Omental fat pad (tissue), 4 donors: Measurements from ENCODE around the gene MT1A. TPM values are rescaled to one million over a fixed set of nuclear protein-coding genes. Genes with fewer than 3 reads are reported as not detected.

Experiments used
- ATAC-seq: fragments of 150-250 bp; one replicate; pipeline ENCODE4 v1.9.1; 2016; ENCODE audit warnings: mild to moderate bottlenecking, moderate library complexity; ENCODE audit not compliant: low FRiP score
- DNase-seq: peaks from one replicate; pipeline ENCODE4 v3.0.0-alpha.2; 2019; ENCODE audit warnings: low spot score
- CTCF ChIP-seq, 3 donors: fragments of 450-650 bp; IDR thresholded peaks; one replicate each; pipeline ENCODE4 v1.5.1; 2016 to 2017; ENCODE audit warnings: antibody characterized with exemption in 3 of 3, mild to moderate bottlenecking in 3 of 3, moderate library complexity in 2 of 3
- total RNA-seq, 4 donors: library from RNA; depleted of rRNA; stranded (reverse); fragments of >200 nt; gene quantifications; one replicate each; pipeline ENCODE4 v1.1.0, GENCODE V29; 2016

The MT1A gene
- total RNA-seq, 4 donors from 2014 or later = 88.4 to 1,854 (median 643) TPM

GRCh38 chr16:56610017-56610608 lies 28.4 kb upstream of the MT1A start:
- ATAC-seq (peak; percentile 10), DNase-seq (peak; percentile 66)

GRCh38 chr16:56610609-56611111 lies 27.8 kb upstream of the MT1A start:
- ATAC-seq (no peak), DNase-seq (no peak)
- no peak for TF ChIP-seq CTCF (IDR thresholded peaks at IDR 0.05)

More at GRCh38 chr16:56610017-56610608, 28.4 kb upstream of the MT1A start:
- no peak for TF ChIP-seq CTCF (IDR thresholded peaks at IDR 0.05)

GRCh38 chr16:56611281-56611833 lies 27.1 kb upstream of the MT1A start:
- no peak for TF ChIP-seq CTCF (IDR thresholded peaks at IDR 0.05)
- ATAC-seq (no peak), DNase-seq (no peak)

GRCh38 chr16:56613706-56614105 lies 24.8 kb upstream of the MT1A start:
- no peak for TF ChIP-seq CTCF (IDR thresholded peaks at IDR 0.05)
- ATAC-seq = no peak

GRCh38 chr16:56614549-56614991 lies 23.9 kb upstream of the MT1A start:
- ATAC-seq = no peak
- DNase-seq = no peak
- no peak for TF ChIP-seq CTCF (IDR thresholded peaks at IDR 0.05)

More at GRCh38 chr16:56613706-56614105, 24.8 kb upstream of the MT1A start:
- no peak for DNase-seq

- DNase-seq = no peak
- TF ChIP-seq CTCF (IDR thresholded peaks at IDR 0.05) = no peak
- no peak for ATAC-seq
Measured at GRCh38 chr16:56615353-56615752, 23.1 kb upstream of the MT1A start.
